Stimulated activated CD4-positive, alpha-beta T cell treated with anti-CD3 and anti-CD28 coated beads, Interleukin-12 subunit alpha, Interleukin-12 subunit beta, amount 100 ng/mL, for 24 hours (primary cell): Measurements from ENCODE around the gene NEU4.
"Not testable (repeated sequence)": the region's sequence is repeated elsewhere in the genome, so short reads cannot be mapped to it uniquely, and the experiment has no call there.

Experiments used
- DNase-seq, 2 experiments: peaks; one replicate each; pipeline ENCODE4 v3.0.0-alpha.2; 2020; ENCODE audit warnings: low read depth in 2 of 2

NEU4 gene

GRCh38 chr2:241799522-241800197 is 9.3 kb upstream of the NEU4 start:
- DNase-seq: no peak

GRCh38 chr2:241800198-241800903 is 8.6 kb upstream of the NEU4 start:
- not testable (repeated sequence) for DNase-seq

DNA sequence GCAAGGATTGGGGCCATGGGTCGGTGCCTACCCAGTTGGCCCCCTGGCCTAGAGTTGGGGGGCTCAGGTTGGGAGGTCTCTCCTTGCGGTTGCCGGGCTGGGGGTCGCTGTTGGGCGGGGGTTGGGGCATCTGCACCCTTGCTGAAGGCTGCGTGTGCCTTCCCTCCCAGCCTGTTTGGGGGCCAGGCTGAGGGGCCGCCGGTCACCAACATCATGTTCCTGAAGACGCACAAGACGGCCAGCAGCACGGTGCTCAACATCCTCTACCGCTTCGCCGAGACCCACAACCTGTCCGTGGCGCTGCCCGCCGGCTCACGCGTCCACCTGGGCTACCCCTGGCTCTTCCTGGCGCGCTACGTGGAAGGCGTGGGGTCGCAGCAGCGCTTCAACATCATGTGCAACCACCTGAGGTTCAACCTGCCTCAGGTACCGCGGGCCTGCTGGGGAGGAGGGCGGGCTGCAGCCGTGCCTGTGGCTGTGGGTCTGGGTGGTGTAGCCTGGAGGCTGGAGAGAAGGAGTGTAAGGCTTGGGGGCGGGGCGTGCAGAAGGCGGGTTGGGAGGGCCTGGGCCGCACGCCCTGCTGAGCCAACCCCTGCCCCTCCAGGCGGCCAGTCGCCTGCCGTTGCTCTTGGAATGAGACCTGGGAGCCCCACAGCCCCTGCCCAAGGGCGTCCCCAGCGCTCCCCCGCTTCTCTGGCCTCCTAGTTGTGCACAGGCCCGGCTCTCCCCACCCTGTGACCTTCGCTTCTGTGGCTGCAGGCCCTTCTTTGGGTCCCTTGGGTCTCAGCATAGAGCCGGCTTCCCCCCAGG is 7.2 kb upstream of the NEU4 start:
- DNase-seq: no peak

GRCh38 chr2:241802421-241803318 is 6.3 kb upstream of the NEU4 start:
- no peak for DNase-seq

- DNase-seq: peak in 1 of 2 experiments; percentile 35
Measured at GRCh38 chr2:241803387-241804325, 5.3 kb upstream of the NEU4 start.

DNA sequence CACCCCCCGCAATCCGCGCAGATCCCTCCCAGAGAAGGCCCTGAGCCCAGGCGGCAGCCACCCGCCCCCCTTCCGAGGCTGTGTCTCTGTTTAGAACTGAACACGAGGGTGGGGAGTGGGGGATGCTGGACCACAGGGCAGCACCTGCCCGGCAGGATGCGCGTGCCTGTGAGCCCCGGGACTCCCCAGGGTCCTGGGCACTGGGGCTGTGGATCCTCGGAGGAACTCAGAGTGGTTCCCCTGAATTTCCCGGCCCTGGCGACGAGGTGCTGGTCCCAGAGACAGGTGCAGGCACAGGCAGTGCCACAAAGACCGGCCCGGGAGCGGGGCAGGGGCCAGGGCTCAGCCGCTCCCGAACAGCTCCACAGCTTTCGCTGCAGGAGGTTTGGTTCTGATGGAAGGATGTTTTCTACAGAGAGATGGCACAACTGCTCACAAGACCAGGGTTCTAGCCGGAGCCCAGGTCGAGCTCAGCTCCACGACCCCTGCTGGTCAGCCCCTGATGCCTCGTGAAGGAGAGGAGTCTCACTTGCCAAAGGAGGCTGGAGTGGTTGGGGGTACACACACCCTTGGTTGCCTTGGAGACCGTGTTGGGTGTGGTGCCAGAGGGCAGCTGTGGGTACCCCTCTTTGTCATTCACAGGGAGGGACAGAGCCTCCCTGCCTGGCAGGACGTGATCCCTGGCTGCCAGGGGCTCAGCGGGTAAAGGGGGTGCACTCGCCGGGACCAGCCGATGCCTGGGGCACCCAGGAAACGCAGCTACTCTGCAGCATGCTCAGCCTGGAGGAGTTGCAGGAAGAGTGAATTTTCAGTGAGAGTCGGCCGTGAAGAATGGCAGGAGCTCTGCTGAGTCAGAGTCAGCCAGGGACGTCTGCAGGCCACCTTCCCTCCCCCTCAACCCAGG is 4.4 kb upstream of the NEU4 start:
- peak in 1 of 2 experiments; percentile 14 for DNase-seq

- DNase-seq: not testable (repeated sequence)
Measured at GRCh38 chr2:241806217-241806616, 2.8 kb upstream of the NEU4 start.

DNA sequence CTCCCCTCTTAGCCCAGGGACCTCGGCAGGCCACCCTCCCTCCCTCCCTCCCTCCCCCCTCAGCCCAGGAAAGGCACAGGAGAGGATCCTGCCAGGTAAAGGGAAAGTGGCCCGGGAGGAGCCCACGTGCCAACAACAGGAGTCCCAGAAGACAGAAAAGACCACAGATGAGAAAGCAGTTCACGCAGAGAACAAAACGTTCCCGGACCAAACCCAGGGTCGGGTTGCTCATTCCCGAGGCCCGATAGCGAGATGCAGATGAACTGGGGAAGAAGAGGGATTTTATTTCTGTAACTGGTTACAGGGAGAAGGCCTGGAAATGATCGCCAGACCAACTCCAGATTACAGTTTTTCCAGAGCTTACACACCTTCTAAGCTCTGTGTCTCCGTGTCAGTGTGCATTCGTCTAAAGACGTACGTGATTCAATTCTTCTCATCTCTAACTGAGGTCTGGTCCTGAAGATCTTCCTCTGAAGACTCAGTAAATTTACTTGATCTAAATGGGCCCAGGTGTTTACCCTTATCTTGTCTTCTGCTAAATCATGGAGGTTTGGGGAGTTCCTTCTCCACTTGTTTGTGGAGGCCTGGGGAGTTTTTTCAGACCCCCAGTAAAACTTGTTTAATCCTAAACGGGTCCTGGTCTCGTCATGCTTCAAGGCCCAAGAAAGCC is 807 bp upstream of the NEU4 start:
- no peak for DNase-seq

DNA sequence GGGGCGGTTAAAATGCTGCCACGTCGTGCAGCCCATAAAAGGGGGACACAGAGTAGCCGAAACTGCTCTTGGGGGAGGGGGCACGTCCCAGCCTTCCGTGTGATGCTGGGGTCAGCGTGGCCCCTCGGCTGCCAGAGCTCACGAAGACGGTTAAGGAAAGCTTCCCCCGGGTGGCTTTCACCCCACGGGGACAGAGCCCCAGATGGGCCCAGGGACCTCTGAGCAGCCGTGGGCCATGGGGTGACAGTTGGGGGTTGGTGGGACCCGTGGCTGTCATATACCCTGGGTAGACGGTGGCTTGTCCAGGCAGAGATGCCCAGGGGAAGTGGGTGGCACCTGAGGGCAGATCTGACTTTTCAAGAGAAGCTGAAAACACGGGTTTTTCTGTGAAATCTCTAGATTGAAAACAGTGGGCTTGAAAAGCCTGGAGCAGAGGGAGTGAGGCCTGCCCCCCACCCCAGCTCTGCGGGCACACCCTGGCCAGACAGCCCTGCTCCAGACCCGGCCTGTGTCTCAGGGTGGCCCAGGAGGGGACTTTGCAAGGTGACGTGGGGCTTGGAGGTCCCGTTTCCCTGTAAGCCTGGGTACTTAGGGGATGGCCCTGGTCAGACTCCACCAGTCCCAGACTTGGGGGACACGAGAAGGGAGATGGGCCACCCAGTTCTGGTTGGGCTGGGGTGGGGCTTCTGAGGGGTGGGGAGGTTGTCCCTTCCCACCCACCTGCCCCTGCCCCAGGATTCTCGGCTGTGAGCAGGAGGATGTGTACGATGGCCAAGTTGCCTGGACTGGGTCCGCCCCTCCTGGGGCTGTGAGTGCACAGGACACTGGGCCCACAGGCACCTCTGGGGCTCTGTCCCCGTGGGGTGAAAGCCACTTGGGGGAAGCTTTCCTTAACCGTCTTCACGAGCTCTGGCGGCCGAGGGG is 652 bp downstream of the NEU4 start:
- no peak for DNase-seq

- no peak for DNase-seq
Measured at GRCh38 chr2:241810307-241811200, 1.6 kb downstream of the NEU4 start.

- no peak for DNase-seq
Measured at GRCh38 chr2:241811201-241811951, 2.4 kb downstream of the NEU4 start.

GRCh38 chr2:241811952-241812729 is 3.1 kb downstream of the NEU4 start:
- no peak for DNase-seq

GRCh38 chr2:241812730-241813643 is 4.0 kb downstream of the NEU4 start:
- DNase-seq: no peak
